ENCODE data around the gene IGSF21. TPM values are rescaled to one million over a fixed set of nuclear protein-coding genes. Genes with fewer than 3 reads are reported as not detected.

The IGSF21 gene
- total and polyA plus RNA-seq, 4 donors = 0.31 to 1.5 (median 0.88) TPM

GRCh38 chr1:18289597-18289996 lies 182.0 kb downstream of the IGSF21 start:
- no peak overlapping the region for H3K9ac ChIP-seq (ENCODE audit: low read depth in 1 of 2, low read length in 2 of 2)
- H3K36me3 ChIP-seq (ENCODE audit: control insufficient read depth in 4 of 4, insufficient read depth in 3 of 4, low read depth in 1 of 4, low read length in 3 of 4) = no peaks in the 10 kb centered on the region
- no peaks in the 10 kb centered on the region for H3K9me3 ChIP-seq (ENCODE audit: control insufficient read depth in 4 of 4, low read length in 3 of 4)
- H3K27ac ChIP-seq (ENCODE audit: low read depth in 1 of 2, low read length in 2 of 2) = no peak overlapping the region
- DNase-seq (ENCODE audit: low spot score) = no peak
- H3K27me3 ChIP-seq (ENCODE audit: control insufficient read depth in 4 of 4, insufficient read depth in 4 of 4, low read length in 3 of 4) = peaks cover 0 to 5% (median 0%) of the 10 kb centered on the region in 4 donors
- H3K4me1 ChIP-seq (ENCODE audit: control insufficient read depth in 4 of 4, insufficient read depth in 4 of 4, low read length in 3 of 4) = no peaks in the 10 kb centered on the region
- no peak overlapping the region for H3K4me3 ChIP-seq (ENCODE audit: low read depth in 1 of 3, low read length in 3 of 3)
- 83% methylated on average over 2 of the region's 2 CpGs for WGBS
- TF ChIP-seq JUND (IDR thresholded peaks at IDR 0.05) = no peak
- TF ChIP-seq SP1 (IDR thresholded peaks at IDR 0.05) = no peak
- TF ChIP-seq YY1 (IDR thresholded peaks at IDR 0.05) = no peak
- TF ChIP-seq FOXA2 (IDR thresholded peaks at IDR 0.05) = no peak
- no peak for TF ChIP-seq TAF1 (conservative IDR thresholded peaks at IDR 0.05)
- no peak for TF ChIP-seq FOXA1 (IDR thresholded peaks at IDR 0.05)
- TF ChIP-seq HNF4A (conservative IDR thresholded peaks at IDR 0.05) = no peak
- TF ChIP-seq, protein P1, sequence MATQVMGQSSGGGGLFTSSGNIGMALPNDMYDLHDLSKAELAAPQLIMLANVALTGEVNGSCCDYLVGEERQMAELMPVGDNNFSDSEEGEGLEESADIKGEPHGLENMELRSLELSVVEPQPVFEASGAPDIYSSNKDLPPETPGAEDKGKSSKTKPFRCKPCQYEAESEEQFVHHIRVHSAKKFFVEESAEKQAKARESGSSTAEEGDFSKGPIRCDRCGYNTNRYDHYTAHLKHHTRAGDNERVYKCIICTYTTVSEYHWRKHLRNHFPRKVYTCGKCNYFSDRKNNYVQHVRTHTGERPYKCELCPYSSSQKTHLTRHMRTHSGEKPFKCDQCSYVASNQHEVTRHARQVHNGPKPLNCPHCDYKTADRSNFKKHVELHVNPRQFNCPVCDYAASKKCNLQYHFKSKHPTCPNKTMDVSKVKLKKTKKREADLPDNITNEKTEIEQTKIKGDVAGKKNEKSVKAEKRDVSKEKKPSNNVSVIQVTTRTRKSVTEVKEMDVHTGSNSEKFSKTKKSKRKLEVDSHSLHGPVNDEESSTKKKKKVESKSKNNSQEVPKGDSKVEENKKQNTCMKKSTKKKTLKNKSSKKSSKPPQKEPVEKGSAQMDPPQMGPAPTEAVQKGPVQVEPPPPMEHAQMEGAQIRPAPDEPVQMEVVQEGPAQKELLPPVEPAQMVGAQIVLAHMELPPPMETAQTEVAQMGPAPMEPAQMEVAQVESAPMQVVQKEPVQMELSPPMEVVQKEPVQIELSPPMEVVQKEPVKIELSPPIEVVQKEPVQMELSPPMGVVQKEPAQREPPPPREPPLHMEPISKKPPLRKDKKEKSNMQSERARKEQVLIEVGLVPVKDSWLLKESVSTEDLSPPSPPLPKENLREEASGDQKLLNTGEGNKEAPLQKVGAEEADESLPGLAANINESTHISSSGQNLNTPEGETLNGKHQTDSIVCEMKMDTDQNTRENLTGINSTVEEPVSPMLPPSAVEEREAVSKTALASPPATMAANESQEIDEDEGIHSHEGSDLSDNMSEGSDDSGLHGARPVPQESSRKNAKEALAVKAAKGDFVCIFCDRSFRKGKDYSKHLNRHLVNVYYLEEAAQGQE (IDR thresholded peaks at IDR 0.05) = no peak
- TF ChIP-seq HNF4G (IDR thresholded peaks at IDR 0.05) = no peak
- no peak for TF ChIP-seq GABPA (IDR thresholded peaks at IDR 0.05 in 1 of 2, conservative IDR thresholded peaks at IDR 0.05 in 1 of 2)
- no peak for TF ChIP-seq RAD21 (IDR thresholded peaks at IDR 0.05)
- TF ChIP-seq MAX (IDR thresholded peaks at IDR 0.05) = no peak
- TF ChIP-seq, protein P2, sequence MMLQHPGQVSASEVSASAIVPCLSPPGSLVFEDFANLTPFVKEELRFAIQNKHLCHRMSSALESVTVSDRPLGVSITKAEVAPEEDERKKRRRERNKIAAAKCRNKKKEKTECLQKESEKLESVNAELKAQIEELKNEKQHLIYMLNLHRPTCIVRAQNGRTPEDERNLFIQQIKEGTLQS (IDR thresholded peaks at IDR 0.05) = no peak

DNA sequence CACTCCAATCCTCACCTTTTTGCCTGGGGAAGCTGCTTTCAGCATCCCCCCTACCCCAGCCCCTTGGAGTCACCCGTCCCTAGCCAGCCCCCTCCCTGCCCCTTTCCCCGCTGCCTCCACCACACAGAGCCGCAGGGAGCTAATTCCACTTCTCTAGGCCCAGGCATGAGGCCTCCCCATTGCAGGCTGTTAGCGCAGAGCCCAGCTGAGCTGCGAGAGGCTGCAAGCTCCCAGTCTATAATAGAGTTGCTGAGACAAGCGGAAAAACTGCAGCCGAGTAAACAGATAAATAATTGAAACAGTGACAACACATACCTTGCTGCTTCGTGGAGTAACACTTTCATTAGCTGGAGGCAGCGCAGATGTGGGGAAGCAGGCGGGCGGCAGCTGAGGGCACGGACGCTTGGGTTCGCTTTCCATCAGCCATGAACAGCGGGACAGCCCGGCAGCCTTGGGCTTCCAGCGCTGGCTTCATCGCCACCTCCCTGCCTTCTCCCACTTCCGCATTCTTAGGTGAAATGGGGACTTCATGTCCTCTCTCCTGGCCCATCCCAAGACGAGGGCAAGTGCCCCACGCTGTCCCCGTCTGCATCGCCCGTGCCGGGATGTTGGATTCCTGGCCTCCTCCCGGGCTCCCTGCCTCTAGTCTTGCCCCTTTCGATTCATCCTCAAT lies 183.3 kb downstream of the IGSF21 start:
- H3K4me3 ChIP-seq (ENCODE audit: low read depth in 1 of 3, low read length in 3 of 3) = no peak overlapping the region
- no peaks in the 10 kb centered on the region for H3K36me3 ChIP-seq (ENCODE audit: control insufficient read depth in 4 of 4, insufficient read depth in 3 of 4, low read depth in 1 of 4, low read length in 3 of 4)
- no peaks in the 10 kb centered on the region for H3K9me3 ChIP-seq (ENCODE audit: control insufficient read depth in 4 of 4, low read length in 3 of 4)
- no peaks in the 10 kb centered on the region for H3K4me1 ChIP-seq (ENCODE audit: control insufficient read depth in 4 of 4, insufficient read depth in 4 of 4, low read length in 3 of 4)
- WGBS = 77% methylated on average over 27 of the region's 27 CpGs
- no peak overlapping the region for H3K9ac ChIP-seq (ENCODE audit: low read depth in 1 of 2, low read length in 2 of 2)
- TF ChIP-seq RXRA (IDR thresholded peaks at IDR 0.05) (no peak), HNF4G (IDR thresholded peaks at IDR 0.05) (no peak), FOXA2 (IDR thresholded peaks at IDR 0.05) (no peak), RAD21 (IDR thresholded peaks at IDR 0.05) (no peak), GABPA (IDR thresholded peaks at IDR 0.05 in 1 of 2, conservative IDR thresholded peaks at IDR 0.05 in 1 of 2) (no peak), TAF1 (conservative IDR thresholded peaks at IDR 0.05) (no peak), SP1 (IDR thresholded peaks at IDR 0.05) (no peak), NR2F2 (IDR thresholded peaks at IDR 0.05) (no peak), HNF4A (conservative IDR thresholded peaks at IDR 0.05) (no peak), MAX (IDR thresholded peaks at IDR 0.05) (no peak), EGR1 (IDR thresholded peaks at IDR 0.05; ENCODE audit: low read depth in 2 of 2) (no peak), FOXA1 (IDR thresholded peaks at IDR 0.05) (no peak), YY1 (IDR thresholded peaks at IDR 0.05) (no peak), JUND (IDR thresholded peaks at IDR 0.05) (no peak)
- TF ChIP-seq, protein P3, sequence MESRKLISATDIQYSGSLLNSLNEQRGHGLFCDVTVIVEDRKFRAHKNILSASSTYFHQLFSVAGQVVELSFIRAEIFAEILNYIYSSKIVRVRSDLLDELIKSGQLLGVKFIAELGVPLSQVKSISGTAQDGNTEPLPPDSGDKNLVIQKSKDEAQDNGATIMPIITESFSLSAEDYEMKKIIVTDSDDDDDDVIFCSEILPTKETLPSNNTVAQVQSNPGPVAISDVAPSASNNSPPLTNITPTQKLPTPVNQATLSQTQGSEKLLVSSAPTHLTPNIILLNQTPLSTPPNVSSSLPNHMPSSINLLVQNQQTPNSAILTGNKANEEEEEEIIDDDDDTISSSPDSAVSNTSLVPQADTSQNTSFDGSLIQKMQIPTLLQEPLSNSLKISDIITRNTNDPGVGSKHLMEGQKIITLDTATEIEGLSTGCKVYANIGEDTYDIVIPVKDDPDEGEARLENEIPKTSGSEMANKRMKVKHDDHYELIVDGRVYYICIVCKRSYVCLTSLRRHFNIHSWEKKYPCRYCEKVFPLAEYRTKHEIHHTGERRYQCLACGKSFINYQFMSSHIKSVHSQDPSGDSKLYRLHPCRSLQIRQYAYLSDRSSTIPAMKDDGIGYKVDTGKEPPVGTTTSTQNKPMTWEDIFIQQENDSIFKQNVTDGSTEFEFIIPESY (IDR thresholded peaks at IDR 0.05) = no peak
- TF ChIP-seq, protein P4, sequence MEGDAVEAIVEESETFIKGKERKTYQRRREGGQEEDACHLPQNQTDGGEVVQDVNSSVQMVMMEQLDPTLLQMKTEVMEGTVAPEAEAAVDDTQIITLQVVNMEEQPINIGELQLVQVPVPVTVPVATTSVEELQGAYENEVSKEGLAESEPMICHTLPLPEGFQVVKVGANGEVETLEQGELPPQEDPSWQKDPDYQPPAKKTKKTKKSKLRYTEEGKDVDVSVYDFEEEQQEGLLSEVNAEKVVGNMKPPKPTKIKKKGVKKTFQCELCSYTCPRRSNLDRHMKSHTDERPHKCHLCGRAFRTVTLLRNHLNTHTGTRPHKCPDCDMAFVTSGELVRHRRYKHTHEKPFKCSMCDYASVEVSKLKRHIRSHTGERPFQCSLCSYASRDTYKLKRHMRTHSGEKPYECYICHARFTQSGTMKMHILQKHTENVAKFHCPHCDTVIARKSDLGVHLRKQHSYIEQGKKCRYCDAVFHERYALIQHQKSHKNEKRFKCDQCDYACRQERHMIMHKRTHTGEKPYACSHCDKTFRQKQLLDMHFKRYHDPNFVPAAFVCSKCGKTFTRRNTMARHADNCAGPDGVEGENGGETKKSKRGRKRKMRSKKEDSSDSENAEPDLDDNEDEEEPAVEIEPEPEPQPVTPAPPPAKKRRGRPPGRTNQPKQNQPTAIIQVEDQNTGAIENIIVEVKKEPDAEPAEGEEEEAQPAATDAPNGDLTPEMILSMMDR (IDR thresholded peaks at IDR 0.05; ENCODE audit: low read depth, low read length, missing input control) = no peak
- TF ChIP-seq, protein P2 (IDR thresholded peaks at IDR 0.05) = no peak
- TF ChIP-seq, protein P1 (IDR thresholded peaks at IDR 0.05) = no peak
- H3K27me3 ChIP-seq (ENCODE audit: control insufficient read depth in 4 of 4, insufficient read depth in 4 of 4, low read length in 3 of 4) = peaks cover 0 to 7% (median 0%) of the 10 kb centered on the region in 4 donors
- DNase-seq (ENCODE audit: low spot score) = no peak
- H3K27ac ChIP-seq (ENCODE audit: low read depth in 1 of 2, low read length in 2 of 2) = no peak overlapping the region

Data from liver (tissue), 9 donors.